ENCODE measurements around the gene PRDX6.
"Not testable (repeated sequence)": the region's sequence is repeated elsewhere in the genome, so short reads cannot be mapped to it uniquely, and the experiment has no call there.

Gene PRDX6

DNA sequence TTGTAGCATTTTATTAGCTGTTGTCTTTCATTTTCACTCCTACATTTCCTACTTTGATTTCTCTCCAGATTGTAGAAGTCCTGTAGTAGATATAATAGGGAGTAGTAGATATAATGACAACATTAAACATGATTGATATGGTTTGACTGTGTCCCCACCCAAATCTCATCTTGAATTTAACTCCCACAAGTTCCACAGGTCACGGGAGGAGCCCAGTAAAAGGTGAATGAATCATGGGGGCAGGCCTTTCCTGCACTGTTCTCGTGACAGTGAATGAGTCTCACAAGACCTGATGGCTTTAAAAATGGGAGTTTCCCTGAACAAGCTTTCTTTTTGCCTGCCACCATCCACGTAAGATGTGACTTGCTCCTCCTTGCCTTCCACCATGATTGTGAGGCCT is 7.5 kb upstream of the PRDX6 start:
- no peak for DNase-seq (ENCODE audit: low read depth)

DNA sequence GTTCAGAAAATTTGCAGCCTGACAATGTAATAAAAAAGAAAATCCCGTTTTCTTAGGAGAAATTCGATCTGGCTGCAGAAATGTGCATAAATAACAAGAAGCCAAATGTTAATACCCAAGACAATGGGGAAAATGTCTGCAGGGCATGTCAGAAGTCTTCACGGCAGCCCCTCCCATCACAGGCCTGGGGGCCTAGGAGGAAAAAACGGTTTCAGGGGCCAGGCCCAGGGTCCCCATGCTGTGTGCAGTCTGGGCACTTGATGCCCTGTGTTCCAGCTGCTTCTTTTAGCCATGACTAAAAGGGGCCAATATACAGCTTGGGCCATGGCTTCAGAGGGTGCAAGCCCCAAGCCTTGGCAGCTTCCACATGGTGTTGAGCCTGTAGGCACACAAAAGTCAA is 6.5 kb upstream of the PRDX6 start:
- DNase-seq (ENCODE audit: low read depth) = no peak

DNA sequence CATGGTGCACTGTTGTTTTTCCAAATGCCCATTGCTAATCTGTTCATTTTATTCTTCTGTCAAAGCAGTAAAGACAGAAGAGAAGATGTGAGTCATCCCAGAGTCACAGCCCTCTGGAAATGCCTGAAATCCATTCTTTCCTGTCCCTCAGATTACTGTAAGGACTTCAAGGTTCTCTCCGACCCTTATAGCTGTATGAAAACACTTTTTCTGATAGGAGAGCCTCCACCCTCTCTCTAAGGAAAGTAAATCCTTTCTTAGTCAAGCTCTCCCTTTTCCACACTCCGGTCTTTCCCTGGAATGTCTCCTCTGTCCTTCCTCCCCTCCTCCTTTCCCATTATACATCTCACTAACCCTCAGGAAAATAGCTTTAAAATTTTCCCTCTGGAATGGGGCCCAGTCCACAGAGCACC is 3.5 kb upstream of the PRDX6 start:
- no peak for DNase-seq (ENCODE audit: low read depth)

DNA sequence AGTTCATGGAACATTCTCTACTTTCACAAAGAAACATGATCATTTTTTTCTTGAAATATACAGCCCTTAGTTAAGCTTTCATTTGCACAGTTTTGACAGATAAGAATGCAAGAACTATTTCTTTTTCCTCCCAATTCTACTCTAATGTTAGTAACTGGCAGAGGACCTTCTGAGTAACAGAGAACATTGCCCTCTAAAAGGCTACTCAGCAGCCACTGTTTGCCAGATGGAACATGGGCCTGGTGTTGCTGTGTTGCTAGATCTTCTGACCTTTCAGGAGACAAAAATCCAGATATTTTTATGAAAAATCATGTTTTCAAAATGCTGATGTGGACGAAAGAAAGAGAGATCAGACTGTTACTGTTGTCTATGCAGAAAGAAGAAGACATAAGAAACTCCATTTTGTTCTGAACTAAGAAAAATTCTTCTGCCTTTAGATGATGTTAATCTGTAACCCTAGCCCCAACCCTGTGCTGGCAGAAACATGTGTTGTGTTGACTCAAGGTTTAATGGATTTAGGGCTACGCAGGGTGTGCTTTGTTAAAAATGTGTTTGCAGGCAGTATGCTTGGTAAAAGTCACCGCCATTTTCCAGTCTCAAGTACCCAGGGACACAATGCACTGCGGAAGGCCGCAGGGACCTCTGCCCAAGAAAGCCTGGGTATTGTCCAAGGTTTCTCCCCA is 2.9 kb upstream of the PRDX6 start:
- no peak for DNase-seq (ENCODE audit: low read depth)

DNA sequence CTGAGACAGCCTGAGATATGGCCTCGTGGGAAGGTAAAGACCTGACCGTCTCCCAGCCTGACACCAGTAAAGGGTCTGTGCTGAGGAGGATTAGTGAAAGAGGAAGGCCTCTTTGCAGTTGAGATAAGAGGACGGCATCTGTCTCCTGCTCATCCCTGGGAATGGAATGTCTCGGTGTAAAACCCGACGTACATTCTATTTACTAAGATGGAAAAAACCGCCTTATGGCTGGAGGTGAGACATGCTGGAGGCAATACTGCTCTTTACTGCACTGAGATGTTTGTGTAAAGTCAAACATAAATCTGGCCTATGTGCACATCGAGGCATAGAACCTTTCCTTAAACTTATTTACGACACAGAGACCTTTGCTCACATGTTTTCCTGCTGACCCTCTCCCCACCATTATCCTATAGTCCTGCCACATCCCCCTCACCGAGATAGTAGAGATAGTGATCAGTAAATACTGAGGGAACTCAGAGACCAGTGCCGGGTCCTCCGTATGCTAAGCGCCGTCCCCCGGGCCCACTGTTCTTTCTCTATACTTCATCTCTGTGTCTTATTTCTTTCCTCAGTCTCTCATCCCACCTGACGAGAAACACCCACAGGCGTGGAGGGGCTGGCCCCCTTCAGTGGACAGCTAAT is 2.2 kb upstream of the PRDX6 start:
- DNase-seq (ENCODE audit: low read depth) = not testable (repeated sequence)

DNA sequence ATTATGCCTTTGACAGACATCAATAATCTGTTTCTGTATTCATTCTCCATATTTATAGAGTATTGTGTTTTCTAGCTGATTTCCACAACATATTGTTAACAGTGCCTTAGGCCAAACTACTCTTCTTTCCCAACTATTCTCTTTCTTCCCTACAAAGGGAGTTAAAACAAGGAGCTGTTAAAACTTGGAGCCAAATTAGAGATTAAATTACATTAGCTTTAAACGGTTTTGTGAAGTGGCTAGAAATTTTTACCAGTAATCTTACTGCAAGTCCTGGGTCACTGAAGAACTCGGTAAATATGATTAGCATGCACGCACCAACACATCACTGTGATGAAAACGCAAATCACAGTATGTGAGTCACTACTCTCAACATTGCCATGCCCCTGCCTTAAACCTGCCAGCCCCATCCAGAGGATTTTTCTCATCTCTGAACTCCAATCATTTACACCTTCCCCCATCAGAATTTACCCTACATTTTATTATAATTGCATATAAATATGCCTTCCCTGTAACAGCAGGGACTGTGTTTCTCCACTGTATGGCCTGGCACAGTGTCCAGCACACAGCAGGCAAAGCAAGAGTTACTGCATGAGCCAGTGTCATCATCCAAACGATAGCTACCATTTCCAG is 1.5 kb upstream of the PRDX6 start:
- no peak for DNase-seq (ENCODE audit: low read depth)

DNA sequence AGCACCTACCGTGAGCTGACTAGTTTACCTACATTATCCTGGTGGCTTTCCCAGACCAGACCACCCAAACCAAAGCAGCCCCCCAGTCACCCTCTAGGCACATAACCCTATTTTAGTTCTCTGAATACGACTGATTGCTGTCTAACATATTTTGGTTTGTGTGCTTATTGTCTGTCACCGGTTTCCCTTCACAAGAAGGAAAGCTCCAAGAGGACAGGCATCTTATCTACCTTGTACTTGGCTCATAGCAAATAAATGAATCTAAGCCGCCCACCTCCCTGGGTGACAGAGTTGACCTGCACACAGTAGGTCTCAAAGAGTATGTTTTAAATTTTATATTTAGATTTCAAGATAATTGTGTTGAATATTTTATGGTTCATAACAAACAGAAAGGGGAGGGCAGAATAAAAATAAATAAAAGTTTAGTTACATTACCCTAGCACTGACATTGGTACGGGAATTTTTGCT is 904 bp upstream of the PRDX6 start:
- DNase-seq (ENCODE audit: low read depth) = no peak

DNA sequence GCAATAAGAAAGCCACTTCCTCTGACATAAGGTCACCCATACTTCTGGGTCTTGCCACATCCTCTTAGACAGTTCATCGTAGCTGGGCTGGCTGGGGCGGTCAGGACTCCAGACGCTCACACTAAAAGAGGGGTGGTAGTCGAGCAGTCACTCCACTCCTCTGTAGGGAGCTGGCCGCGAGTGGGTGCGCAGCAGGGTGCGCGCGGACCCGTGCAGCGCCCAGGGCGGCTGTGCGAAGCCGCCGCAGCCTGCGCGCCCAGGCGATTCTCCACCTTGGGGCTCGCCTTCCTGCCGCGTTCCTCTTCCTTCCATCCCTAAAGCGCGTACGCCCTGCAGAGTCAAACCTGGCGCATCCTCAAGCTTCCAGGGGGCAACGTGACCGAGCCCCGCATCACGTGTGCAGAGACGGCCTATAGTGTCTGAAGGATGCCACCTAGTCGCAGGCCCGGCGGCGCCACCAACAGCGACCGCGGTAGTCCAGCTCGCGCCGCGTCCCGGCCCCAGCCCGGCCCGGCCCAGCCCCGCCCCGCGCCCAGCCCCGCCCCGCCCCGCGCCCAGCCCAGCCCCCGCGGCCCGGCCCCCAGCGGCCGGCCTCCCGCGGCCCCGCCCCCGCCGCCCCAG is 360 bp upstream of the PRDX6 start:
- DNase-seq (ENCODE audit: low read depth) = peak; percentile 72

DNA sequence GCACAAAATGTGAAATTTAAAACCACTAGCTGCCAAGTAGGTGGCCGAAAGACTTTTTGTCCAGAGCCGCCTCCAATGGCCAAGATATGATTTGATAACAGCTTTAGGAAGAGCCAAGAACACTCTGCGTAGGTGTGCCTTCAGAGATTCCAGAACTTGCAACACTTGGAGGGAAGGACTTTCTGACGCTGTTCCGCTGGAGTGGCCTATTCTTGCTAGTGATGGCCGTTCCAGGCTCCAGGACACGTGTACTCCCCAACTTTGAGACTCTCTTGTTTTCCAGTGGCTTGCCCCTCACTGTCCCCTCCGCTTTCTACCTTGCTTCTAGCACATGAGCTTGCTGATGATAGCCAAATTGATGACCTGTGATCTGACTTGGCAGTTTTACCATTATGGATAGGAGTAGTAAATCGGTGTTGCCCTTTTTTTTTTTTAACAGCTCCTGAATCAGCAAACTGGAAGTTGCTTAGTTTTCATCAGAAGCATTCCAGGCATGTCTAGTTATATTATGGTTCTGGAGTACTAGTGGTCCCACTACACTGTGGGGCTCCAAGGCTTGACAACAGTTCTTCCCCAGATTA is 1.0 kb downstream of the PRDX6 start:
- no peak for DNase-seq (ENCODE audit: low read depth)

DNA sequence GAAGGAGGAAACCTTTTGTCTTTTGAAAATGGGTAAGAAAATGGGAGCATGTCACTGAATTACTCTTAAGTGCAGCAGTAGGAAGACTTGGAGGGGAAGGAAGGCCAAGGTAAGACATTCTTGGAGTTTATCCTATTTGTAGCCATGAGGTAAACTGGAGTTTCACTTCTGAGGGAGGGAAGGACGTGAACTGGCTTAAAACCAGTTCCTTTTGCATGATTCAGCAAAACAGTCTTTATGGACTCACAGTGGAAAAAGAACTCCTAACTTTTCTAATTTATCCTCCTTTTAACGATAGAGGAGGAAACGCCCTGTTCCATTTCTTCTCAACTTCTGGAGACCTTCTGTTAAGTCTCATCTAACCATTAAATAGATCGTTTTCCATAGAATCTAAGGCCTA is 2.5 kb downstream of the PRDX6 start:
- no peak for DNase-seq (ENCODE audit: low read depth)

DNA sequence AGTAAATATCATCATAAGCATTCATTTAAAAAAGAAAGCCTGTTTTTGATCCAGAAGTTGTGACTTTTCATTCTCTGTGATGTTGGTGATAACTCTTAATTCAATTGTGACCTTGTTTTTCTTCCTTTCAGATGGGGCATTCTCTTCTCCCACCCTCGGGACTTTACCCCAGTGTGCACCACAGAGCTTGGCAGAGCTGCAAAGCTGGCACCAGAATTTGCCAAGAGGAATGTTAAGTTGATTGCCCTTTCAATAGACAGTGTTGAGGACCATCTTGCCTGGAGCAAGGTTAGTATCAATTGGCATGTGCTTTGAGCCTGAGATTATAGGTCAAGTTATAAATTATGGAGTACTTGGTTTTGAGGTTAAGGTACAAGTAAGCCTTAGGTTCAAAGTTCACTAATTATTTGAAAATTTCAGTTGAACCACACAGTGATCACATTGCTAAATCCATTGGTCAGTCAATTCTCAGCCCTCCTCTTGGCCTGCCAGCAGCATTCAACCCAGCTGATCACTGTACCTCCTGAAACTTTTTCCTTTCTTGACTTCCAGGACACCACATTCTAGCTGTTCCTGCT is 4.1 kb downstream of the PRDX6 start:
- DNase-seq (ENCODE audit: low read depth) = no peak

DNA sequence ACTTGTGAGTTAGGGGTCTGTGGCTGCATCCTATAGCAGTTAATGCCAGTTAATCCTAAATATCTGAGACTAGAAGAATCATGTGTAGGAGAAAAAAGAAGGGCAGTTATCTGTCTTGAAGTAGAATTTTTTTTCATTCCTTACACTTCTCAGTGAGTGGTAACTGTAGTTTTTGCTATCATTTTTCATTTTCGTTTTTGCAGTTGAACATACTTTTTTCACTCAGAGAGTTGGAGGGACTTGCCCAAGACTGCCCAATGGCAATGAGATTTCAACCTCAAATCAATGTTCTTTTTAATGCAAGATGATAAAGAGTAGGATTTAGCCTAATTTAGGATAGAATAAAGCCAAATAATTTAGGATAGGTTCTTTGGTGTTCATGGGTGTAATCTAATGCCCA is 5.5 kb downstream of the PRDX6 start:
- no peak for DNase-seq (ENCODE audit: low read depth)

DNA sequence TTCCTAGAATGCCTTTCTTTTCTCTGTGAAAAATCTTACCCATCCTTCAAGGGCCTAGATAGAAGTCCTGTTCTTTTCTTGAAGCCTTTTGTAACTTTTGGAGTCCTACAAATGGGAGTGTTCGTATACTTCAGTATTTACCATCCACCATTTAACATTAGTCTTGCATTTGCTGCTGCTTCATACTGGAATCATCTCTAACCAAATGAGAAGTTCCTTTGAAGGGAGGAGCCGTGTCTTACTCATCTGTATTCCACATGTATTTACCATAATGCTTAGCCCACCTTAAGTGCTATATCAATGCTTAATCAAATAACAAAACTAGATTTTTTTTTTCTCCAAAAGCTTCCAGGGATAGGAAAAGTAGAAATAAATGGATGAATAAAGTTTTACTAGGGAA is 7.1 kb downstream of the PRDX6 start:
- DNase-seq (ENCODE audit: low read depth) = no peak

DNA sequence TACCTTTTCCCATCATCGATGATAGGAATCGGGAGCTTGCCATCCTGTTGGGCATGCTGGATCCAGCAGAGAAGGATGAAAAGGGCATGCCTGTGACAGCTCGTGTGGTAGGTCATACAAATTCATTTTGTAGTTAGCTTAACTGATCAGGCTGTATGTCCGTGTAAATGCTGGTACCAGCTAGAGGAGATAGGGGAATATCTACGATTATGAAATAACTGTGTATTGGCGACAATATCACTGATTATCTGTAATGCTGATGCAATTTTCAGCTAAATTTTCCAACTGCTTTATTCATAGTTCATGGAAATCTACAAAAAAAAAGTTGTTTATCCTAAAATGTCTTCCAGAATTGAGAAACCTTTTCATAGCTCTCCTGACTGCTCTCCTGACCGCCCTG is 8.3 kb downstream of the PRDX6 start:
- DNase-seq (ENCODE audit: low read depth) = no peak

DNA sequence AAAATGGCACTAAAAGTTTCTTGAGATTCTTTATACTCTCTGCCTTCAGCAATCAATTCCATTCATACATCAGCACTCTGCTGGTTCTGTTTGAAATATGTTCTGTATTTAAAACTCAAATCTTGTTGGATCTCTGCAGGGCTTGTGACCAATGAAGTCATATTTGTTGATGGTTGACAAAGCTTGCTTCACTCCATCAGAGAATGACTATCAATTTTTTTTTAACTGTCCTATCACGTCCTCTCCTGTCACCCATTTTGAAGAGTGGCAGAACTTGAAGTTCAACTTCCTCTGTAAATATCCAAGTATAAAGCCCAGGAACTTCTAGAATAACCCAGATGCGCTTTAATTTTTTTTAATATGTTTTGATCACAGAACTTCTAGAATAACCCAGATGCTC is 10.9 kb downstream of the PRDX6 start:
- no peak for DNase-seq (ENCODE audit: low read depth)

DNA sequence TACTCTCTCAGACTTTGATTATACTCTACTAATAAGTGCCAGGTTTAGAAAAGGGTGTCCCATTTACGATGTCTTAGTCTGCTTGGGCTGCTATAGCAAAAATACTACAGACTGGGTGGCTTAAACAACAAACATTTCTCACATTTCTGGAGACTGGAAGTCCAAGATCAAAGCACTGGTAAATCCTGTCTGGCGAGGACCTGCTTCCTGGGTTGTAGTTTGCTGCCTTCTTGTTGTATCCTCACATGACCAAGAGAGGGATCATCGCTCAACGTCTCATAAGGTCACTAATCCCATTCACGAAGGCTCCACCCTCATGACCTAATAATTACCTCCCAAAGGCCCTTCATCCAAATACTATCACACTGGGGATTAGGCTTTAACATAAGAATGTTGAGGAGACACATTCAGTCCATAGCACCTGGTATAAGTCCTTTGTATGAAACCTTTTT is 12.0 kb downstream of the PRDX6 start:
- DNase-seq (ENCODE audit: low read depth) = no peak

DNA sequence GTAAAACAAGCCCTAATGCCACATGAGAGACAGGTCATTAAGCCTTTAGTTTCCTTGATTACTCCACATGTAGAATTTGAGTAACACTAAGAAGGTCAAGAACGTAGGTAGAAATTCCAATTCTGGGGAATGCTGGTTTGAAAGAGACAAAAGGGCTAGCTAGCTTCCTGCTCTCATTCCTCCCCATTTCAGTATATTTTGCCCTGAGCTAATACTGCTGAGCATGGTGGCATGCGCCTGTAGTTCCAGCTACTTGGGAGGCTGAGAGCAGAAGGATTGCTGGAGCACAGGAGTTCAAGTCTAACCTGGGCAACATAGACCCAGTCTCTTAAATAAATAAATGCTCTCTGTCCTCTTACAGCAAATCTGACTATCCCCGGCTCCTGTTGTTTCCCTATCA is 12.8 kb downstream of the PRDX6 start:
- no peak for DNase-seq (ENCODE audit: low read depth)

DNA sequence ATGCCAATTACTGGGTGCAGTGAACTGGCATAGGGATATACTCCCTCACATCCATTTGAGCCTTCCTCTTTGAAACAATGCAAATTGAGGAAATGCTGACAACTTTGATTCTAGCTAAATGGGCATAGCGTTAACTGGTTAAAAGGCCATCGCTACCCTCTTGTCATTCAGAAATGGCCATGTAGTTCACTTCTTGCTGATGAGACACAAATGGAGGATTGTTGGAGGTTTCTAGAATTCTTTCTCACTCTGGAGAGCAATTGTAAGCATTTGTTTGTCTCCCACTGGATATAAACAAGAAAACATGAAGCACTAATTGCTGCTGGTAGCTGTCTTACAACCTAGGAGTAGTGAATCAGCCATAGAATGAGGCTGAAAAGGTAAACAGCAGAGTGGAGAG is 14.4 kb downstream of the PRDX6 start:
- no peak for DNase-seq (ENCODE audit: low read depth)

DNA sequence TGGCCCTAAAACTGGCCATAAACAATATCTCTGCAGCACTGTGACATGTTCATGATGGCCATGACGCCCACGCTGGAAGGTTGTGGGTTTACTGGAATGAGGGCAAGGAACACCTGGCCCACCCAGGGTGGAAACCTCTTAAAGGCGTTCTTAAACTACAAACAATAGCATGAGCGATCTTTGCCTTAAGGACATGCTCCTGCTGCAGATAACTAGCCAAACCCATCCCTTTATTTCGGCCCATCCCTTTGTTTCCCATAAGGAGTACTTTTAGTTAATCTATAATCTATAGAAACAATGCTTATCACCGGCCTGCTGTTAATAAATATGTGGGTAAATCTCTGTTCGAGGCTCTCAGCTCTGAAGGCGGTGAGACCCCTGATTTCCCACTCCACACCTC is 16.0 kb downstream of the PRDX6 start:
- not testable (repeated sequence) for DNase-seq (ENCODE audit: low read depth)

DNA sequence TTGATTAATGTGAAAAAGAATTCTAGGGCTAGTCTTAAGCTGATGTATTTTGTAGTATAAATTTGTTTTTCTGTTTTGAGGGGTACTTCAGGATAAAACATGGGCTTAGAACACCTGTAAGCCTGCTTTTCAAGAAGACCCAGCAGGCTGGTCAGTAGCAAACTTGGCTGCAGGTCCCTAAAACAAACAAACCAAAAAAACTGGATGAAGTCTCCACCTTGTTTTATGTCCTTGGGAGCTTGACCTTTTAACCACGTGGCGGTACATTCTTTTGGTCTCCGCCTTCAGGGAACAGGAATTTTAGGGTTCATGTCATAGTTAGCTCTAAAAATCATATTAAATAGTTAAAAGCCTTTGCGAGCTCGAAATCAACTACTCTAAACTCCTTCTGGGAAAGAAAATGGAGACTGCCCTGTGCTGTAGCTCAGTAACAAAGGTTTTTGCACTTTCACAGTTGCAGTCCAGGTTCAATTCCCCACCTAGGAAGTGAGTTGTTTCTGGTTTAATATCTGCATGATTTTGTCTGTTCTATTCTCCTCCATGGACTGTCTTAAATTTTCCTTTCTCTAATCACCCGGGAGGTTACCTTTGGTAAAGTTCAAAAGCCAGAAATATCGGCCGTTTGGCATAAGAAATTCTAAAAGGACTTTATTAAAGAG is 18.6 kb downstream of the PRDX6 start:
- no peak for DNase-seq (ENCODE audit: low read depth)

DNA sequence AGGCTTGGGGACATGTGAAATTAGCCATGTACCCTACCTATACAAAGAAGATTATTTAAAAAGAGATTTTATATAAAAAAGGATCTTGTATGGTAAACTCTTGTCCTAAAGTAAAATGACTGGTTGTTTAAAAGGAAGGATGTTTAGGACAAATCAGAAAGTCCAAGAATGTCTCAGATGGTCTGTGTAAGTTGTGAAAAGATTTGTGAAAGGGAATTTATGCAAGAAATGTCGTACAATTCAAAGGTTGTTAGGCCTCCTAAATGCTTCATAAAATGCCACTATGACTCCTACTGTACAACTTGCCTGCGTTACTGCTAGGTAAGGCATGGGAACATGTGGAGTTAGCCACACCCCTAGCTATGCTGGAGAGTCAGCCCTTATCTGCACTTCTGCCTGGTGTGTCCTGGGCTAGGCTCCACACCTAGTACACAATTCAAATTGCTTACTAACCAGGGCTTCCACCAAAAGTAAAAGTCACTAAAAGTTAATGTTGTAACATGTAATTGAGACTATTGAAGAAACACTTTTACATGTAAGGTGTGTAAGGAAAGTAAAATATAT is 19.7 kb downstream of the PRDX6 start:
- DNase-seq (ENCODE audit: low read depth) = no peak
